Measurements from ENCODE around the gene DYNLT5.
"Not testable (repeated sequence)": the region's sequence is repeated elsewhere in the genome, so short reads cannot be mapped to it uniquely, and the experiment has no call there.

The DYNLT5 gene

GRCh38 chr1:66752000-66752592, at the start of gene DYNLT5:
Gene DYNLT5, plus strand, starts transcription at chr1:66752459. Its CDS starts 2,200 bp downstream, at chr1:66754659.
- no peak for DNase-seq

DNA sequence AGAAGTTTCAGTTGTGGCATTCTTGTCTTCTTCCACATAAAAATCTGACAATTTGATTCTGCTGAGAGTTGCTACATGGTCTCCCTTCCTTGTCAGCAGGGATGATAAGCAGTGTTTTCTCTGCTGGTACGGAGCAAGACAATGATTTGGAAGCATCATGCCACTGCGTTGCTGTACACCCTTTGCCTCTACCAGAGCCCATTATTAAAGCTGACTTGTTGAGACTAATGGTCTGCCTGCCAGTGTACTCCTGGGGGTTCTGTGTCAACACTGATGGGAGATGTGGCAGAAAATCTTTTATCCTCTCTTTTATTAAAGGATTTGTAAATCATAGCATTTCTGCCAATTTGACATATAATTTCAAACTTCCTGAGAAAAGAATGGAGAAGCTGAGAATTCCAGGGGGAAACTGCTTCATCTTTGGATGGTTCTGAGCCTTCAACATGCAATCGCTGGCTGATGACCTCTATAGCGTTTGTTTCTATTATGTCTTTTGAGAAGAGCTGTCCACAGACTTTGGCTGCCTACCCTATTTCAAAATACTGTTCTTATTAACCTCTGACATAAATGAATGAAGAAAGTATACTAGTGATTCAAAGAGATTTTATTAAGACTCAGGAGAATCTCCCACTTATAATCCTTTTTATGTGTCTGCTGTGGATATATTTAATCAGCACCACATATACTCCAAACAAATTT, 47.9 kb upstream of the DYNLT5 start:
- no peak for DNase-seq

DNA sequence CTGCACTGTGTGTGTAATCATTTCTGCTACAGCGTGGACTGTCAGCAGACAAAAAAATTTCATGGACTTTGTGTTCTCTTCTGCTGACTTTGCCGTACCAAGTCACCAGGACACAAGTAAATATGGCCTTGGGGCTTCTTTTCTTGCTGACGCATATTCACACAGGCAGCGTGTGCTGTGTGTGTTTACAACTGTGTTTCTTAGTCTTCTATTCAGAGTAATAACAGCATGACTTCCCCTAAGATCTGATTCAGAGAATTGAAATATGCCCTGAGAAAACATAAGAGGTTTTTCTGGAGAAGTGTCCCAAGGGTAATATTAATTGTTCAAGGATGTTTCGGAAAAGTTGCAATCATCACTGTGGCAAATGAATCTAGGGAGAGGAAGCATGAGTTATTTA, 47.1 kb upstream of the DYNLT5 start:
- DNase-seq: no peak

DNA sequence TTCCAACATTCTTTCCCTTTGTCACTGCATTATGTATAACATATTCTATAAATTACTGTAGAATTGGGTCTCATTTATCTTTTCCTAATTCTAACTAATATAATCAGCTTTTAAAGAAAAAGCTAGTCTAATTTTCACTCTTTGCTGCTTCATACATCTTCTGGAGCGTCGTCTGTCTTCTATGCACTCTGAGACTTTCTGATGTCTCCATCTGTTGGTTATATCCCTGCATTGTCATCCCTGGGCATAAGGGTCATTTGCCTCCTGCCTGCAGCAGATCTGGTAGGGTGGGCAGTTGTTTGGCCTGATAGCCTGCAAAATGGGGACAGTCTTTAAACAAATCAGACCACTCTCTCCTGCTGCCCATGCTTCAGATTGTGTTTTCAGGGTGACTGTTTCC, 40.8 kb upstream of the DYNLT5 start:
- DNase-seq: no peak

- no peak for DNase-seq
Measured at GRCh38 chr1:66712839-66713238, 39.4 kb upstream of the DYNLT5 start.

GRCh38 chr1:66723985-66724384, 28.3 kb upstream of the DYNLT5 start:
- no peak for DNase-seq

DNA sequence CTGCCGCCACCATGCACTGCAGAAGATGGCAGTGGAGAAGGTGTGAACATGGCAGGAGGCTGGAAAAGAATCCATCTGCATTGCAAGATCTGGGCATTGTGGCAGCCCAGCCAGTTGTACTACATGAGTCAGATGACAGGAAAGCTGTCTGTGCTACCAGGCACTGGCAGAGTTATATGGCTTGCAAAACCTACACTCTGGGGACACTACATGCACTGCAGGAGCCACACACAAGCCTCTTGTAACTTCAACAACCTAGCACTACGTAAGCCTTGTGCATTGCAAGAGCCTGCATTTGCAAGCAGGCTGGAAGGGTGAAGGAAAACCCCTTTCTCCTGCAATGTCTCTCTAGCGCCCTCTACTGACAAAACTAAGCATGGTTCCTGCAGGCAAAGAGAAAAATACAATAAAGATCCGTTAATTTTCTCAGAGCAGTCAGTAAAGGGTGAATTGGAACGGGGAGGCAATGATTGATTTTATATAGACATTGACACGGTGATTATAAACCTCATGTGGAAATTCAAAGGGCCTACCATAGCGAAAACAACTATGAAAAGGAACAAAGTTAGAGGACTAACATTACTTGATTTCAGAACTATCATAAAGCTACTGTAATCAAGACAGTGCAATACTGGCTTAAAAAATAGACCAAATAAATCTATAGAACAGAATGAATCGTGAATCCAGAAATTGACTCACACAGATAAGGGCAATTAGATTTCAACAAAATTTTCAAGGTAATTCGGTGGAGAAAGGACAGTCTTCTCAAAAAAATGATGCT, 26.2 kb upstream of the DYNLT5 start:
- peak; percentile 57 for DNase-seq

- no peak for DNase-seq
Measured at GRCh38 chr1:66728021-66728420, 24.2 kb upstream of the DYNLT5 start.

- DNase-seq: peak; percentile 20
Measured at GRCh38 chr1:66728716-66729115, 23.5 kb upstream of the DYNLT5 start.

DNA sequence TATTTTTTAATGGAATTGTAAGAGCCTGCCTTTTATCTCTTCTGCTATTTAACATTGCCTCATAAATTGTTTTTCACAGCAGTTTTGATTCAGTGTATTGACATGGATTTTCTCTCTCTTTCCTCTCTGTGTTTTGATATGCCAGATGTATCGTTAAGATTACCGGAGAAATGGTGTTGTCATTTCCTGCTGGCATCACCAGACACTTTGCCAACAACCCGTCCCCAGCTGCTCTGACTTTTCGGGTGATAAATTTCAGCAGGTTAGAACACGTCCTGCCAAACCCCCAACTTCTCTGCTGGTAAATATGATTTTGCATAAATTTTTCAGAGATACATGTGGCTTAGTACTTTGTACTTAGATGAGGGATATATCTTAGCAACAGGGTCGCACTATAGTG, 23.1 kb upstream of the DYNLT5 start:
- peak; percentile 42 for DNase-seq

- no peak for DNase-seq
Measured at GRCh38 chr1:66729523-66729922, 22.7 kb upstream of the DYNLT5 start.

DNA sequence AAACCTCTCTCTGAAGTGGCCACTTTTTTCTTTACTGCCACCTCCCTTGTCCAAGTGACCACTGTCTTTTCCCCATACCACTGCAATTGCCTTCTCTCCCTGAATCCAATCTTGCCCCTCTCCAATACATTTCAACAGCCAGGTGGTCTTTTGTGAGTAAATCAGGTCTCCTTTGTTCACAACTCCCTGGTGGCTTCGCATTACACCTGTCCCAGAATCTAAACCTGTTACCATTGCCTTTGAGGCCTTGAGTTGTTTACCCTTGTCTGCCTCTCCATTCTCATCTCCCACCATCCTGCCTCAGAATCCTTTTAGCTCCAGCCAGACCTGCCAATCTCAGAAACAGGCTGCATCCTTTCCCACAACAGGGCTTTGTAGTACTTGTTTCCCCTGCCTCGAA, 21.8 kb upstream of the DYNLT5 start:
- peak; percentile 41 for DNase-seq

DNA sequence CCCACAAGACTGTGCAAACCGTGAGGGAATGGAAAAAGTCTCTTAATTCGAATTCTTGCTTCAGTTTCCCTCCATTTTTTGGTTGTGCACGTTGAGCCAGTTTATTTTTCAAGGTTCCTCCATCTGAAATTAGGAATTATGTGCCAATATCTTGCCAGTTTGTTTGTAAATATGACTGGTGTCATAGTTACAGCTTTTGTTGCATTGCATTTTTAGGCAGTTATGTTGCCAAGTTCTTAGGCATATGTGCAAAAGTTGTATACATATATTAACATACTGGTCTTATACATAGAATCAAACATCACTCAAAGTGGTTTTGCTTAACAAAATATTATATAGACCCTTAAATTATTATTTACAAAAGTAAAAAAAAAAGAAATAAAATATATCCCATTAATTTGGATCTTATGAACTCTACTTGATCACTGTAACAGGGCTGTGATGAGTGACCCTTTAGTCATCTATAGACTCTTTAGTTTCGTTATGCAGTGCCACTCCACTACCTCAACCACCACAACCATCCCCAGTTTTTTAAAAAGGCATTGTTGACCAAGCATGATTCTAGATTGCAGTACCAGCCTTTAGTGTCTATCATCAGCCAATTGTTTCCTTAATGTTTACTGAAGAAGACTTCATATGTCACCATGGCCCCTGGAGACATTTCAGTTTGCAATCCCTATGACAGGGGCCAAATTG, 20.9 kb upstream of the DYNLT5 start:
- DNase-seq: no peak

DNA sequence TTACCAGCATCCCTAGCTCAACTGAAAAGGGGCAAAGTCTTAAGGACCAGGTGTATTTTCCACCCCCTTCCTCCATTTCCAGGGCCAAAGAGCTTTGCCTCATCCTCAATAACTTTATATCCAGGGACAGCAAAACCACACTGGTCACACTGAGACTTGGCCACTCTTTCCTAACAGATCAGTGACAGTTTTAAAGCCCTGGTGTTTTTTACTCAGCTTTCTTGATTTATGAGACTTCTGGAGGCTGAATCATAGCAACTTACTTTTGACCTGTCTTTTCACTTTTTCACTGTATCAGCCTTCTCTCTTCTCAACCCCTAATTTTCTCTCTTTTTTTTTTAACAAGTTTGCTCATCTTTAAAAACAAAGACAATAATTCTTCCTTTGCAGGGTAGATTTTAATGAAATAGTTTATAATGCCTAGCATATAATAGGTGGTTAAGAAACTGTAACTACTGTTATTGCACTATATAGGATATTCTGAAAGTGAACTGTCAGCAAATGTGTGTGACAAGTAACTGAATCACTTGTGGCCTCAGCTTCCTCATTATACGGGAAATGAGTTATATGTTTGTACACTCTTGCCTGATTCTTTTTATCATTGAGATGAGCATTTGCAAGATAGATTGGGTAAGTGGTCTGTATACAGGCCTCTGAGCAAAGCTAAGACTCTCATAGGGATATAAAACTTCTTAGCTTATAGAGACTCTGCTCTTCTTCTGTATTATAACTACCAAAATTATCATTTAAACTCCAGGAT, 19.7 kb upstream of the DYNLT5 start:
- DNase-seq: no peak

- no peak for DNase-seq
Measured at GRCh38 chr1:66733348-66734017, 18.8 kb upstream of the DYNLT5 start.

GRCh38 chr1:66734531-66734930, 17.7 kb upstream of the DYNLT5 start:
- not testable (repeated sequence) for DNase-seq

GRCh38 chr1:66737836-66738235, 14.4 kb upstream of the DYNLT5 start:
- DNase-seq: no peak

- no peak for DNase-seq
Measured at GRCh38 chr1:66739401-66740157, 12.7 kb upstream of the DYNLT5 start.

- DNase-seq: no peak
Measured at GRCh38 chr1:66745451-66745850, 6.8 kb upstream of the DYNLT5 start.

GRCh38 chr1:66747501-66747900, 4.8 kb upstream of the DYNLT5 start:
- no peak for DNase-seq

DNA sequence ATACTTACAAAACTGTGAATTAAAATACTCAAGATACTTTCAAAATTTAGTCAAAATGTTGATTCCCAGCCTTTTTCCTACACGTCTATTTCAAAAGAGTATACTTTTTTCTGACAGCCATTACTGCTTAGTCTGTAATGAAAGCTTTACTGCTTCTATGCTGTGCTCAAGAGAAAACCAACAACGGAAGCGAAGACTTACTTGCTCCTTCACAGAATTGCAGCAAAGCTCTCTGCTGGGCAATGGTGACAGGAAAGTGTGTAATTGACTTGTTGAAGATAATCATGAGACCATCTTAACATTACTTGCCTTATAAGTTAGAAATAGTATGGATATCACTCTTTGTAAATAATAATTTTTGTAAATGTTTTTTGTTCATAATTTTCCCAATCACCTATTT, 1.7 kb upstream of the DYNLT5 start:
- no peak for DNase-seq
